HCT116 (cell line): ENCODE data around the gene C10orf90. TPM values are rescaled to one million over a fixed set of nuclear protein-coding genes. Genes with fewer than 3 reads are reported as not detected.

Source experiments
- ATAC-seq: fragments of 200-7000 bp; cut with Tn5 transposase; 2 replicates; pipeline ENCODE4 v1.9.1; 2020; ENCODE audit warnings: mild to moderate bottlenecking, moderate library complexity
- BruUV-seq: library from RNA; stranded (reverse); fragments of 400-500 nt; replicated peaks from 2 replicates; lab custom pipeline; 2021; lab: Mats Ljungman, UMichigan
- CTCF ChIA-PET: fragments of 300-600 bp; sonication (Branson Sonifier 250); formaldehyde crosslinking; loops from one replicate; lab custom pipeline; 2021; ENCODE audit warnings: antibody characterized with exemption; lab: Charles Lee
- POLR2A ChIA-PET: fragments of 300-600, 350-600 bp; sonication (Branson Sonifier 250); formaldehyde crosslinking; loops from one replicate; lab custom pipeline; 2021; ENCODE audit warnings: antibody characterized with exemption; lab: Charles Lee
- RAD21 ChIA-PET, 2 experiments: fragments of 300-600 bp; sonication (Branson Sonifier 250); formaldehyde crosslinking; loops; one replicate each; lab custom pipeline; 2023; ENCODE audit warnings: low total read pairs in 2 of 2; ENCODE audit not compliant: uncharacterized antibody in 2 of 2, unreplicated experiment in 2 of 2, low non-redundant PET in 1 of 2; lab: Charles Lee
- DNase-seq: peaks from one replicate; pipeline ENCODE4 v3.0.0-alpha.2; 2010; ENCODE audit warnings: low read depth, low spot score
- H2AFZ ChIP-seq: fragments of 200-600 bp; shearing (Covaris generic), sonication (generic); 2 replicates; pipeline ENCODE4 v1.6.1; 2017; ENCODE audit warnings: low read depth, mixed run types, mixed read lengths, antibody characterized with exemption, low read length; ENCODE audit not compliant: poor library complexity, severe bottlenecking
- H3K27ac ChIP-seq: 2 replicates; pipeline ENCODE4 v1.5.1; 2012; ENCODE audit warnings: low read depth, low read length
- H3K27me3 ChIP-seq: fragments of 200-600 bp; sonication (generic); 2 replicates; pipeline ENCODE4 v1.6.1; 2016; ENCODE audit warnings: mixed run types, low read length, mixed read lengths; ENCODE audit not compliant: insufficient read depth
- H3K36me3 ChIP-seq, 2 experiments: fragments of 200-500 bp in 1 of 2; fragments of 200-600 bp in 1 of 2; sonication (Bioruptor generic) in 1 of 2; sonication (generic) in 1 of 2; 2 replicates each; pipeline versions ENCODE4 v1.5.1 to v1.6.1; 2014 to 2016; ENCODE audit warnings: low read length in 2 of 2, inconsistent platforms in 1 of 2, mixed read lengths in 1 of 2, mixed run types in 1 of 2; ENCODE audit not compliant: insufficient read depth in 2 of 2, control insufficient read depth in 1 of 2
- H3K4me1 ChIP-seq, 2 experiments: fragments of 200-600 bp in 1 of 2; sonication (generic) in 1 of 2; 2 replicates each; pipeline versions ENCODE4 v1.5.1 to v1.6.1; 2012 to 2017; ENCODE audit warnings: low read length in 2 of 2, inconsistent platforms in 1 of 2, mild to moderate bottlenecking in 1 of 2, mixed read lengths in 1 of 2, mixed run types in 1 of 2, moderate library complexity in 1 of 2; ENCODE audit not compliant: insufficient read depth in 2 of 2, control insufficient read depth in 1 of 2
- H3K4me2 ChIP-seq: fragments of 200-600 bp; sonication (generic); 2 replicates; pipeline ENCODE4 v1.6.1; 2017; ENCODE audit warnings: mixed run types, low read length, mixed read lengths
- H3K4me3 ChIP-seq, 2 experiments: fragments of 200-600 bp in 1 of 2; sonication (generic) in 1 of 2; replicated peaks in 1 of 2; 2 replicates each; pipeline ENCODE4 v1.5.1; 2011 to 2016; ENCODE audit warnings: low read length in 2 of 2, control low read depth in 1 of 2, low read depth in 1 of 2, mild to moderate bottlenecking in 1 of 2, mixed read lengths in 1 of 2, mixed run types in 1 of 2
- H3K79me2 ChIP-seq: fragments of 200-600 bp; sonication (generic); 2 replicates; pipeline ENCODE4 v1.6.1; 2017; ENCODE audit warnings: mild to moderate bottlenecking, mixed run types, low read length, moderate library complexity, mixed read lengths; ENCODE audit not compliant: insufficient read depth
- H3K9ac ChIP-seq: fragments of 200-600 bp; sonication (generic); 2 replicates; pipeline ENCODE4 v1.6.1; 2016; ENCODE audit warnings: low read length, mixed read lengths
- H3K9me2 ChIP-seq: fragments of 200-600 bp; sonication (generic), shearing (Covaris generic); 2 replicates; pipeline ENCODE4 v1.6.1; 2017; ENCODE audit warnings: mixed run types, mild to moderate bottlenecking, moderate library complexity; ENCODE audit not compliant: insufficient read depth
- H3K9me3 ChIP-seq, 2 experiments: fragments of 200-500 bp in 1 of 2; fragments of 200-600 bp in 1 of 2; sonication (Bioruptor generic) in 1 of 2; sonication (generic) in 1 of 2; 2 replicates each; pipeline ENCODE4 v1.6.1; 2014 to 2017; ENCODE audit warnings: low read length in 2 of 2, mixed read lengths in 2 of 2, inconsistent platforms in 1 of 2, low read depth in 1 of 2, mild to moderate bottlenecking in 1 of 2, mixed run types in 1 of 2, moderate library complexity in 1 of 2; ENCODE audit not compliant: control insufficient read depth in 1 of 2, insufficient read depth in 1 of 2
- H4K20me1 ChIP-seq: fragments of 200-600 bp; sonication (generic), shearing (Covaris generic); 2 replicates; pipeline ENCODE4 v1.6.1; 2017; ENCODE audit warnings: mixed run types, mild to moderate bottlenecking, moderate library complexity; ENCODE audit not compliant: insufficient read depth
- CBX3 ChIP-seq: IDR thresholded peaks from 2 replicates; pipeline ENCODE4 v1.6.1; 2012; ENCODE audit warnings: low read depth
- CTCF ChIP-seq, 3 experiments: fragments of 200-600 bp in 1 of 3; sonication (generic) in 1 of 3; IDR thresholded peaks in 2 of 3; conservative IDR thresholded peaks in 1 of 3; 2 replicates each; pipeline ENCODE4 v1.5.1; 2012 to 2017; ENCODE audit warnings: low read depth in 2 of 3, low read length in 2 of 3, antibody characterized with exemption in 1 of 3, borderline replicate concordance in 1 of 3, control low read depth in 1 of 3, mild to moderate bottlenecking in 1 of 3, mixed read lengths in 1 of 3, mixed run types in 1 of 3, moderate library complexity in 1 of 3; ENCODE audit not compliant: insufficient read depth in 1 of 3
- EGR1 ChIP-seq: IDR thresholded peaks from 2 replicates; pipeline ENCODE4 v1.6.1; 2012; ENCODE audit warnings: low read depth
- EZH2 ChIP-seq: fragments of 200-600 bp; sonication (generic); IDR thresholded peaks from 2 replicates; pipeline ENCODE4 v1.6.1; 2017; ENCODE audit warnings: antibody characterized with exemption, mixed run types
- EZH2phosphoT487 ChIP-seq: fragments of 200-600 bp; IDR thresholded peaks from 2 replicates; pipeline ENCODE4 v1.6.1; 2018; ENCODE audit warnings: antibody characterized with exemption, borderline replicate concordance
- FOSL1 ChIP-seq: IDR thresholded peaks from 2 replicates; pipeline ENCODE4 v1.6.1; 2012; ENCODE audit warnings: low read depth
- JUND ChIP-seq: IDR thresholded peaks from 2 replicates; pipeline ENCODE4 v1.6.1; 2012
- MAX ChIP-seq: IDR thresholded peaks from 2 replicates; pipeline ENCODE4 v1.6.1; 2012
- POLR2AphosphoS5 ChIP-seq: IDR thresholded peaks from 2 replicates; pipeline ENCODE4 v1.6.1; 2011; ENCODE audit warnings: mild to moderate bottlenecking, low read depth, low read length, moderate library complexity
- REST ChIP-seq: IDR thresholded peaks from 2 replicates; pipeline ENCODE4 v1.6.1; 2012; ENCODE audit warnings: low read depth
- SIN3A ChIP-seq: IDR thresholded peaks from 2 replicates; pipeline ENCODE4 v1.6.1; 2012; ENCODE audit warnings: low read depth
- SRF ChIP-seq: IDR thresholded peaks from 2 replicates; pipeline ENCODE4 v1.6.1; 2012; ENCODE audit warnings: low read depth
- TCF7L2 ChIP-seq: IDR thresholded peaks from 2 replicates; pipeline ENCODE4 v1.7.0; 2011; ENCODE audit warnings: borderline replicate concordance, inconsistent platforms; ENCODE audit not compliant: insufficient read depth, insufficient read length; ENCODE audit errors: extremely low read depth
- ZFX ChIP-seq: fragments of 450-650 bp; IDR thresholded peaks from 2 replicates; pipeline ENCODE4 v1.6.1; 2017
- ZNF274 ChIP-seq: fragments of 200-500 bp; sonication (Bioruptor generic); IDR thresholded peaks from 2 replicates; pipeline ENCODE4 v1.6.1; 2014; ENCODE audit warnings: mild to moderate bottlenecking, low read depth, low read length, inconsistent platforms
- intact Hi-C: fragments of 100-400 bp; cut with micrococcal nuclease; formaldehyde crosslinking; loops from 2 replicates; pipeline ENCODE4 v1.10.0; 2022
- total RNA-seq: library from RNA; stranded (reverse); gene quantifications from one replicate; pipeline ENCODE4 v1.2.1, GENCODE V29; 2021; ENCODE audit not compliant: unreplicated experiment

Gene C10orf90
- total RNA-seq, 1 experiment from 2014 or later = not detected

- TF ChIP-seq ZFX (no peak), CTCF (IDR thresholded peaks at IDR 0.05 in 2 of 3, conservative IDR thresholded peaks at IDR 0.05 in 1 of 3; ENCODE audit: borderline replicate concordance in 1 of 3, insufficient read depth in 1 of 3, low read depth in 2 of 3, low read length in 2 of 3) (no peak), CBX3 (no peak), JUND (no peak)
Measured at GRCh38 chr10:126463286-126463685, 207.2 kb downstream of the C10orf90 start (continued).

GRCh38 chr10:126461289-126461940 lies 209.1 kb downstream of the C10orf90 start:
- Histone ChIP-seq H3K27me3 (peaks cover 45% of the 10 kb centered on the region), H3K9ac (no peak overlapping the region), H3K9me3 (no peaks in the 10 kb centered on the region), H3K4me1 (peaks cover 5 to 15% of the 10 kb centered on the region in 2 experiments), H3K27ac (no peak overlapping the region), H4K20me1 (no peaks in the 10 kb centered on the region), H2AFZ (no peak overlapping the region), H3K79me2 (no peaks in the 10 kb centered on the region), H3K4me2 (no peak overlapping the region), H3K9me2 (no peaks in the 10 kb centered on the region), H3K4me3 (no peak overlapping the region), H3K36me3 (no peaks in the 10 kb centered on the region)
- POLR2A ChIA-PET = no interaction called here
- ATAC-seq (no peak), DNase-seq (no peak)
- no TSS peak for BruUV-seq
- no peak for TF ChIP-seq FOSL1
- TF ChIP-seq MAX = no peak
- TF ChIP-seq ZNF274 = no peak
- no peak for TF ChIP-seq TCF7L2
- no peak for TF ChIP-seq REST
- TF ChIP-seq ZFX = no peak
- TF ChIP-seq SIN3A = no peak
- no peak for TF ChIP-seq EZH2
- TF ChIP-seq JUND = no peak
- no peak for TF ChIP-seq CBX3
- no peak for TF ChIP-seq POLR2AphosphoS5
- no peak for TF ChIP-seq EZH2phosphoT487
- no peak for TF ChIP-seq EGR1
- no peak for TF ChIP-seq SRF
- intact Hi-C loops = no loop called here
- RAD21 ChIA-PET = no interaction called here
- CTCF ChIA-PET = no interaction called here
